Activated CD8-positive, alpha-beta memory T cell treated with anti-CD3 and anti-CD28 coated beads, Interleukin-2, amount 50 U/mL, for 1 hour (primary cell): ENCODE data around the gene COL8A2.

Experiments
- DNase-seq: peaks from one replicate; pipeline ENCODE4 v3.0.0-alpha.2; 2020; ENCODE audit errors: extremely low read depth

The COL8A2 gene

DNA sequence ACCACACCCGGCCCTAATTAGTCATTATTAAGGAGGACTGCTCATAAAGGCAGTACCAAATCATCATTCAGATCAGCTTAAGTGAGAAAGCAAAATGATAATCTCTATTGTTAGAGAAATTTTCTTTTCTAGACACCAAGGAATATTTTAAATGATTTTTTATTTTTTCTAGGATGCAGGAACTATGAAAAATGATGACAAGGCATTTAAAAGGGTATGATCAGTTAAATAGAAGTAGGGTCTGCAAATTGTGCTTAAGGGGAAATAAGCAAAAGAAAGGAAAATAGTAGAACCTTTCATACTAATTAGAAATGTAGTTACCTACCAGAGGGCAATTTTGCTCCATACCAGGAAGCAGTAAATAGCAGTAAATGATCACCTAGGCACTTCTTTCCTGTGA is 62.7 kb downstream of the COL8A2 start:
- DNase-seq: no peak

DNA sequence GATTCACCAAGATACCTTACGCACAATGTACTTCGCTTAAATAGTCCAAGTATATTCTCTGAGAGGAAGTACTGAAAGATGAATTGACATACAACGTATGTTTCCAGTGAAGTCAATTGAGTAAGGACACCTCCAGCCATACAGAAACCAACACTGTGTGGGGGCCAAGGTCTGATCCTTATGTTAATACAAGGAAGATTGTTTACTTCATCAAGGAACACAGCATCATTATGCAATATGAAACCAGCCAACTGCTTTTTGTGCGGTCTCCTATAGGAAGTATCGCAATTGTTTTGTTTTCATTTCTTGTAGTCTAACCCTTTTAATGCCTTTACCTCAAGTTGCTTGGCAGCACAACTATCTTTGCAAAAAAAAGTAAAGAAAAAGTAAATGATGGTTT is 69.3 kb downstream of the COL8A2 start:
- no peak for DNase-seq

DNA sequence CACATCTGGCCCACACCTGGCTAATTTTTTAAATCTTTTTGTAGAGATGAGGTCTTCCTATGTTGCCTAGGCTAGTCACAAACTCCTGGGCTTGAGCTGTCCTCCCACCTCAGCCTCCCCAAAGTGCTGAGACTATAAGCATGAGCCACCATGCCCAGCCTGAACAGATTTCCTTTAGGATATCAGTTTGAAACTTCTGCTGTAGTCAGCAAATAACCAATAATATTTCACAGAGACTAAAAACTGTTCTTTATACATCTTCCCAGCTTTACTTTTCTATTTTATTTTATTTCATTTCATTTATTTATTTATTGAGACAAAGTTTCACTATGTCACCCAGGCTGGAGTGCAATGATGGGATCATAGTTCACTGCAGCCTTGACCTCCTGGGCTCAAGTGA is 71.0 kb downstream of the COL8A2 start:
- DNase-seq: no peak

DNA sequence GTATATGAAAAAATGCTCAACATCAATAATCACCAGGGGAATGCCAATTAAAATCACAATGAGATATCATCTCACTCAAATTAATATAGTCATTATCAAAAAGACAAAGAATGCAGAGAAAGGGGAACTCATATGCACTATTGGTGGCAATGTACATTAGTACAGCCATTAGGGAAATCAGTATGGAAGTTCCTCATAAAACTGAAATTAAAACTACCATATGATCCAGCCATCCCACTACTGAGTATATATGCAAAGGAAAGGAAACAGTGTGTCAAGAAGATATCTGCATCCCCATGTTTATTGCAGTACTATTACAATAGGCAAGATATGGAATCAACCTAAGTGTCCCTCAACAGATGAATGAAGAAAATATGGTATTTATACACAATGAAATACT is 73.2 kb downstream of the COL8A2 start:
- DNase-seq: no peak
